ENCODE data around the gene STXBP5L.
"Not testable (repeated sequence)": the region's sequence is repeated elsewhere in the genome, so short reads cannot be mapped to it uniquely, and the experiment has no call there.

Gene STXBP5L

DNA sequence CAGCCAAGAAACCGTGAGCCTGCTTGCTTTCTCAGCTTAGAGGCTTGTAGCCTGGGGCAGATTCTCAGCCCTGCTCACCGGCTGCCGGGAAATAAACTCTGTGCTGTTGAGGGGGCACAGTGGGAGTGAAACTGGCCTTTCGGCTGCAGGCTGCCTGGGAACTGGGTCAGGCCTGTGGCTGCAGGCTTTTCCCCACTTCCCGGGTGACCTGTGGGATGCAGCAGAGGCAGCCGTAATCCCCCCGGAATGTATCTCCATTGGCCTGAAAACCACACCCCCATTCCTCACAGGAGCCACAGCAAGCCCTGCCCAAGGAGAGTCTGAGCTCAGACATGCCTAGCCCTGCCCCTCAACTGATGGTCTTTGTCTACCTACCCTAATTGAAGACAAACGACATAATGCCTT lies 110.9 kb downstream of the STXBP5L start:
- Histone ChIP-seq H3K27ac (ENCODE audit: low read length) (no peak overlapping the region), H3K4me1 (ENCODE audit: control insufficient read depth in 1 of 2, insufficient read depth in 2 of 2, low read length in 2 of 2) (no peaks in the 10 kb centered on the region), H3K27me3 (ENCODE audit: low read depth, low read length) (no peaks in the 10 kb centered on the region), H3K9me3 (ENCODE audit: control insufficient read depth in 1 of 2, low read length in 2 of 2) (peaks cover 0 to 5% of the 10 kb centered on the region in 2 donors), H3K36me3 (ENCODE audit: control insufficient read depth in 1 of 2, insufficient read depth in 2 of 2, low read length in 2 of 2) (no peaks in the 10 kb centered on the region), H3K4me3 (ENCODE audit: low read depth in 1 of 2, low read length in 2 of 2) (no peak overlapping the region)

DNA sequence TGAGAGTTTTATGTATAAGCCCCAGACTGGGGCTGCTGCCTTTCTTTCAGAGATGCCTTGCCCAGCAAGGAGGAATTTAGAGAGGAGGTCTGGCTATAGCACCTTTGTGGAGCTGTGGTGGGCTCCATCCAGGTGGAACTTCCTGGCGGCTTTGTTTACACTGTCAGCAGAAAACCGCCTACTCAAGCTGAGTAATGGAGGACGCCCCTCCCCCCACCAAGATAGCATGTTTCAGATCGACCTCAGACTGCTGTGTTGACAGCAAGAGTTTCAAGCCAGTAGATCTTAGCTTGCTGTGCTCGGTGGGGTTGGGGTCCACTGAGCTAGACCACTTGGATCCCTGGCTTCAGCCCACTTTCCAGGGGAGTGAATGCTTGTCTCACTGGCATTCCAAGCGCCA lies 155.6 kb downstream of the STXBP5L start:
- no peak overlapping the region for H3K27ac ChIP-seq (ENCODE audit: low read length)
- no peaks in the 10 kb centered on the region for H3K36me3 ChIP-seq (ENCODE audit: control insufficient read depth in 1 of 2, insufficient read depth in 2 of 2, low read length in 2 of 2)

DNA sequence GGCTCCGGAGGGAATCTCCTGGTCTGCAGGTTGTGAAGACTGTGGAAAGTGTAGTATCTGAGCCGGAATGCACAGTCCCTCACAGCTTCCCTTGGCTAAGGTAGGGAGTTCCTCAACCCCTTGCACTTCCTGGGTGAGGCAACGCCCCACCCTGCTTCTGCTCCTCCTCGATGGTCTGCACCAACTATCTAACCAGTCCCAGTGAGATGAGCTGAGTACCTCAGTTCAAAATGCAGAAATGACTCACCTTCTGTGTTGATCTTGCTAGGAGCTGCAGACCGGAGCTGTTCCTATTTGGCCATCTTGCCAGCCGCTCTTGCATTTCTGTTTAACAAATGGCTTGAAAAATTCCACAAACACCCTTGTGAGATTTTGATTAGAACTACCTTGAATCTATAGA lies 156.1 kb downstream of the STXBP5L start:
- H3K4me3 ChIP-seq (ENCODE audit: low read depth in 1 of 2, low read length in 2 of 2), result no peak overlapping the region
- no peaks in the 10 kb centered on the region for H3K27me3 ChIP-seq (ENCODE audit: low read depth, low read length)
- H3K36me3 ChIP-seq (ENCODE audit: control insufficient read depth in 1 of 2, insufficient read depth in 2 of 2, low read length in 2 of 2), result no peaks in the 10 kb centered on the region
- no peaks in the 10 kb centered on the region for H3K4me1 ChIP-seq (ENCODE audit: control insufficient read depth in 1 of 2, insufficient read depth in 2 of 2, low read length in 2 of 2)
- H3K27ac ChIP-seq (ENCODE audit: low read length), result no peak overlapping the region
- H3K9me3 ChIP-seq (ENCODE audit: control insufficient read depth in 1 of 2, low read length in 2 of 2), result no peaks in the 10 kb centered on the region

More for the DNA sequence above, 155.6 kb downstream of the STXBP5L start:
- H3K4me1 ChIP-seq (ENCODE audit: control insufficient read depth in 1 of 2, insufficient read depth in 2 of 2, low read length in 2 of 2), result no peaks in the 10 kb centered on the region
- H3K4me3 ChIP-seq (ENCODE audit: low read depth in 1 of 2, low read length in 2 of 2), result no peak overlapping the region
- H3K27me3 ChIP-seq (ENCODE audit: low read depth, low read length), result no peaks in the 10 kb centered on the region
- H3K9me3 ChIP-seq (ENCODE audit: control insufficient read depth in 1 of 2, low read length in 2 of 2), result no peaks in the 10 kb centered on the region

DNA sequence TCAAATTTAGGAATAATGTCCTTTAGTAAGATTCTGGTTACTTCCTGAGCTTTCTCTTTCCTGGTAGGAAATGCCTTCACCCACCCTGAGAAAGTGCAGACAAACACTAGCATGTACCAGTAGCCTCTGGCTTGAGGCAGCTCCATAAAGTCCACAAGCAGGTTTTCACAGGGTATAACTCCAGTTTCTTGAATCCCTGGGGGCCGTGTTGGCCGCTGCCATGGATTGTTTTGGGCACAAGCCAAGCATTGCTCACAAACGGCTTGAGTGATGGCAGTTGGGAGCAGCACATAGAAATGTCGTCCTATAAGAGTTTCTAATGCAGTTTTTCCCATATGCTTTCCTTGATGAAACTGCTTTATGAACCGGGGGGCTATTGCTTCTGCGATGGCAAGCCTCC lies 164.1 kb downstream of the STXBP5L start:
- no peaks in the 10 kb centered on the region for H3K4me1 ChIP-seq (ENCODE audit: control insufficient read depth in 1 of 2, insufficient read depth in 2 of 2, low read length in 2 of 2)
- no peak overlapping the region for H3K4me3 ChIP-seq (ENCODE audit: low read depth in 1 of 2, low read length in 2 of 2)
- no peaks in the 10 kb centered on the region for H3K9me3 ChIP-seq (ENCODE audit: control insufficient read depth in 1 of 2, low read length in 2 of 2)
- no peaks in the 10 kb centered on the region for H3K36me3 ChIP-seq (ENCODE audit: control insufficient read depth in 1 of 2, insufficient read depth in 2 of 2, low read length in 2 of 2)
- H3K27ac ChIP-seq (ENCODE audit: low read length), result no peak overlapping the region
- no peaks in the 10 kb centered on the region for H3K27me3 ChIP-seq (ENCODE audit: low read depth, low read length)

DNA sequence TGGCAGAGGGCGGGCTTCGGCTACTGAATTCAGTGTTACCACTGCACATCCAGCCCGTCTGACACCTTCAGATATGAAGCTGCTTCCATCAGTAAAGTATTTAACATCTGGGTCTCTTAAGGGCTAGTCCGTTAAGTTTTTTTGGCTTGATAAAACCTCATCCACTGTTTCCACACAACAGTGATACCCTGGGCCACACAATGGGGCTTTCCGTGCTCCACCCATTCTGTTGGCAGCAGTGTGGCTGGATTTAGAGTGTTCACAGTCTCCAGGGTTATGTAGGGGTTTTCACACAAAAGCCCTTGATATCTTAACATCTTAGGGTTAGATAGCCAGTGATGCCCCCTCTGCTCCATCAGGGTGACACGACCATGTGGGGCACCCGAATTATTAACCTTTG lies 165.0 kb downstream of the STXBP5L start:
- Histone ChIP-seq H3K27ac (ENCODE audit: low read length) (no peak overlapping the region), H3K4me1 (ENCODE audit: control insufficient read depth in 1 of 2, insufficient read depth in 2 of 2, low read length in 2 of 2) (no peaks in the 10 kb centered on the region), H3K4me3 (ENCODE audit: low read depth in 1 of 2, low read length in 2 of 2) (no peak overlapping the region), H3K27me3 (ENCODE audit: low read depth, low read length) (no peaks in the 10 kb centered on the region), H3K36me3 (ENCODE audit: control insufficient read depth in 1 of 2, insufficient read depth in 2 of 2, low read length in 2 of 2) (no peaks in the 10 kb centered on the region), H3K9me3 (ENCODE audit: control insufficient read depth in 1 of 2, low read length in 2 of 2) (no peaks in the 10 kb centered on the region)

DNA sequence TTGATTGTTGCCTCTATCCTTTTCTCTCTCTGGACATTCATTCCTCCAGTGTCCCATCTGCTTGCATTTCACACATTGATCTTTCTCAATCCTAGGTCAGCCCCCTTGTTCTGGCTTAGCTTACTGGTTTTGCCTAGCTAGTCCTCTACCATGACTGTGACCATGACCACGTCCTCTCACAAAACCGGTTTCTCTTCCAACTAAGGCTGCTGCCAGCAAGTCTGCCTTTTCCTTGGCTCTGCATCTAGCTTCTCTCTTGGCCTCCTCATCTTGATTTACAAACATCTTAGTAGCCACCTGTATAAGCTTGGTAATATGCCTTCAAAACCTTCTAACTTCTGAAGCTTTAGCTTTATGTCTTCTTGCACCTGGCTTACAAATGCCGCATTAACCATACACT lies 167.2 kb downstream of the STXBP5L start:
- Histone ChIP-seq H3K4me1 (ENCODE audit: control insufficient read depth in 1 of 2, insufficient read depth in 2 of 2, low read length in 2 of 2) (no peaks in the 10 kb centered on the region), H3K4me3 (ENCODE audit: low read depth in 1 of 2, low read length in 2 of 2) (no peak overlapping the region), H3K9me3 (ENCODE audit: control insufficient read depth in 1 of 2, low read length in 2 of 2) (no peaks in the 10 kb centered on the region), H3K27ac (ENCODE audit: low read length) (no peak overlapping the region), H3K27me3 (ENCODE audit: low read depth, low read length) (no peaks in the 10 kb centered on the region), H3K36me3 (ENCODE audit: control insufficient read depth in 1 of 2, insufficient read depth in 2 of 2, low read length in 2 of 2) (no peaks in the 10 kb centered on the region)

DNA sequence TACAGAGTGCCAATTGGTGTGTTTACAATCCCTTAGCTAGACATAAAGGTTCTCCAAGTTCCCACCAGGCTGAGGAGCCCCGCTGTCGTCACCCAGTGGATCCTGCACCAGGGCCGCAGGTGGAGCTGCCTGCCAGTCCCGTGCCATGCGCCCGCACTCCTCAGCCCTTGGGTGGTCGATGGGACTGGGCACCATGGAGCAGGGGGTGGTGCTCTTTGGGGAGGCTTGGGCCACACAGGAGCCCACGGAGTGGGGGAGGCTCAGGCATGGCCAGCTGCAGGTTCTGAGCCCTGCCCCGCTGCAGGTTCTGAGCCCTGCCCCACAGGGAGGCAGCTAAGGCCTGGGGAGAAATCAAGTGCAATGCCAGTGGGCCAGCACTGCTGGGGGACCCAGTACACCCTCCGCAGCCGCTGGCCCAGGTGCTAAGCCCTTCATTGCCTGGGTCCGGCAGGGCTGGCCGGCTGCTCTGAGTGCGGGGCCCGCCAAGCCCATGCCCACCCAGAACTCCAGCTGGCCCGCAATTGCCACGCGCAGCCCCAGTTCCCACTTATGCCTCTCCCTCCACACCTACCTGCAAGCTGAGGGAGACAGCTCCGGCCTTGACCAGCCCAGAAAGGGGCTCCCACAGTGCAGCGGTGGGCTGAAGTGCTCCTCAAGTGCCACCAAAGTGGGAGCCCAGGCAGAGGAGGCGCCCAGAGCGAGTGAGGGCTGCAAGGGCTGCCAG lies 170.5 kb downstream of the STXBP5L start:
- H3K9me3 ChIP-seq (ENCODE audit: control insufficient read depth in 1 of 2, low read length in 2 of 2); H3K36me3 ChIP-seq (ENCODE audit: control insufficient read depth in 1 of 2, insufficient read depth in 2 of 2, low read length in 2 of 2); H3K4me1 ChIP-seq (ENCODE audit: control insufficient read depth in 1 of 2, insufficient read depth in 2 of 2, low read length in 2 of 2); H3K27ac ChIP-seq (ENCODE audit: low read length); H3K27me3 ChIP-seq (ENCODE audit: low read depth, low read length); H3K4me3 ChIP-seq (ENCODE audit: low read depth in 1 of 2, low read length in 2 of 2): not testable (repeated sequence)

DNA sequence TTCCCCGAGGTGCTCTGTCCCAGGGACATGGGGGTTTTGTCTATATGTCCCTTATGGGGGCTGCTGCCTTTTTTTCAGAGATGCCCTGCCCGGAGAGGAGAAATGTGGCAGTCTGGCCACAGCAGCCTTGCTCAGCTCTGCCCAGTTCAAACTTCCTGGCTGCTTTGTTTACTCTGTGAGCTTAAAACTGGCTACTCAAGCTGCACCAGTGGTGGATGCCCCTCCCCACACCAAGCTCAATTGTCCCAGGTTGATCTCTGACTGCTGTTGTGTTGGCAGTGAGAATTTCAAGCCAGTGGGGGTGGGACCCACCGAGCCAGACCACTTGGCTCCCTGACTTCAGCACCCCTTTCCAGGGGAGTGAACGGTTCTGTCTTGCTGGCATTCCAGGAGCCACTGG lies 188.9 kb downstream of the STXBP5L start:
- no peaks in the 10 kb centered on the region for H3K36me3 ChIP-seq (ENCODE audit: control insufficient read depth in 1 of 2, insufficient read depth in 2 of 2, low read length in 2 of 2)
- no peaks in the 10 kb centered on the region for H3K27me3 ChIP-seq (ENCODE audit: low read depth, low read length)
- peaks cover 0 to 8% of the 10 kb centered on the region in 2 donors for H3K9me3 ChIP-seq (ENCODE audit: control insufficient read depth in 1 of 2, low read length in 2 of 2)
- H3K4me1 ChIP-seq (ENCODE audit: control insufficient read depth in 1 of 2, insufficient read depth in 2 of 2, low read length in 2 of 2), result no peaks in the 10 kb centered on the region
- no peak overlapping the region for H3K4me3 ChIP-seq (ENCODE audit: low read depth in 1 of 2, low read length in 2 of 2)
- no peak overlapping the region for H3K27ac ChIP-seq (ENCODE audit: low read length)

DNA sequence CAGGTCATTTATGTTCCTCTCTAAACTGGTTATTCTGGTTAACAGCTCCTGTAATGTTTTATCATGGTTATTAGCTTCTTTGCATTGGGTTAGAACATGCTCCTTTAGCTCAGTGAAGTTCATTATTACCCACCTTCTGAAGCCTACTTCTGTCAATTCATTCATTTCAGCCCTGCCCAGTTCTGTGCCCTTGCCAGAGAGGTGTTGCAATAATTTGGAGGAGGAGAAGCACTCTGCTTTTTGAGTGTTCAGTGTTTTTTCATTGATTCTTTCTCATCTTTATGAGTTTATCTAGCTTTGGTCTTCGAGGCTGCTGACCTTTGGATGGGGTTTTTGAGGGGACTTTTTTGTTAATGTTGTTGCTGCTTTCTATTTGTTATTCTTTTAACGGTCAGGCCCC lies 203.1 kb downstream of the STXBP5L start:
- H3K4me1 ChIP-seq (ENCODE audit: control insufficient read depth in 1 of 2, insufficient read depth in 2 of 2, low read length in 2 of 2); H3K4me3 ChIP-seq (ENCODE audit: low read depth in 1 of 2, low read length in 2 of 2); H3K9me3 ChIP-seq (ENCODE audit: control insufficient read depth in 1 of 2, low read length in 2 of 2); H3K36me3 ChIP-seq (ENCODE audit: control insufficient read depth in 1 of 2, insufficient read depth in 2 of 2, low read length in 2 of 2); H3K27ac ChIP-seq (ENCODE audit: low read length); H3K27me3 ChIP-seq (ENCODE audit: low read depth, low read length): not testable (repeated sequence)

DNA sequence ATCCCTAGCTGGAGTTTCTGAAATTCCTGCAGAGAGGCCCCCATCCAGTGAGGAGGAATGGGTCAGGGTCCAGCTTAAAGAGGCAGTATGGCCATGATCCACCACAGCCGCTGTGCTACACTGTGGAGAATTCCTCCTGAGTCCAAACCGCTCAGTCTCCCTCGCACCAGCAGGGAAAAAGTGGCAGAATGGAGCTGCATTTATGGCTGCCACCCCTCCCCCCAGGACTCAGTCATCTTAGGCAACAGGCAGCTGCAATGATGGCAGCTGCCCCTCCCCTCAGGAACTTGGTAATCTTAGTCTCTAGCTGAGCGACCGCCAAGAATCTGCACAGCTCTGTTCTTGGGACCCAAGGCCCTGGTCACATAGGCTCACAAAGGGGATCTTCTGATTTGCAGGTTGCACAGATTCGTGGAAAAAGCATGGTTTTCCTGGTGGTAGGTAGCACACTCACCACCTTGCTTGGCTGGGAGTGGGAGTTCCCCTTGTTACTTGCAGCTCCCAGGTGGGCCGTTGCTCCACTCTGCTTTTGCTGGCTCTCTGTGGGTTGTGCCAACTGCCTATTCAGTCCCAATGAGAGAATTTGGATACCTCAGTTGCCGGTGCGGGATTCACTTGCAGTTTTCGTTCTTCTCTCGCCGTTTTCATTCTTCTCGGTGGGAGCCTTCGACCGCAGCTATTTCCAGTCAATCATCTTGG lies 204.1 kb downstream of the STXBP5L start:
- Histone ChIP-seq H3K36me3 (ENCODE audit: control insufficient read depth in 1 of 2, insufficient read depth in 2 of 2, low read length in 2 of 2) (no peaks in the 10 kb centered on the region), H3K4me3 (ENCODE audit: low read depth in 1 of 2, low read length in 2 of 2) (no peak overlapping the region), H3K9me3 (ENCODE audit: control insufficient read depth in 1 of 2, low read length in 2 of 2) (peaks cover 0 to 3% of the 10 kb centered on the region in 2 donors), H3K27me3 (ENCODE audit: low read depth, low read length) (no peaks in the 10 kb centered on the region), H3K4me1 (ENCODE audit: control insufficient read depth in 1 of 2, insufficient read depth in 2 of 2, low read length in 2 of 2) (no peaks in the 10 kb centered on the region), H3K27ac (ENCODE audit: low read length) (no peak overlapping the region)

DNA sequence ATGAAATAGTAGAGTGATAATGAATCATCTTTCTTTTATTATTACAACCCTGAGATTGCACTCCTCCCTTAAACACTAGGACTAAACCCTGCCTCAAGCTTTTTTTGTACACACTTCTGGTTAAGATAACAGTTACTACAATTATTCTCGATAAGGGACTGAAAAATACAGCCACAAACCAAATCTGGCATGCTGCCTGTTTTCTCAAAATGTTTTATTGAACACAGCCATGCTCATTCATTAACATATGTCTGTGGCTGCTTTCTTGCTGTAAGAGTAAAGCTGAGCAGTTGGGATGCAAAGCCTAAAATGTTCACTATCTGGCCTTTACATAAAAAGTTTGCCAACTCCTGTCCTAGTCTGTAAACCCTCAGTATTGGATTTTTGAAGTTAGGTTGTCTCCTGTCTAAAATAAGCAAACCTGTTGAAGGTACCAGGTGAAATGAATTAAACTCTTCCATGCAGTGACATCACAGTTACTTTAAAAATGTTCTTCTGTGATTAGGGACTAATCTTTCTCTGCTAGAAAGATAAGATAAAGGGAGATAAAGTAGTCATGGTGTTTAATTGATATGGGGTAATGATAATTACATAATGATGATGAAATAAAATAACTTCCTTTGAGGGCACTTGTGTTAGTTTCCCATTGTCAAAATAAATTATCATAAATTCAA lies 218.2 kb downstream of the STXBP5L start:
- no peaks in the 10 kb centered on the region for H3K4me1 ChIP-seq (ENCODE audit: control insufficient read depth in 1 of 2, insufficient read depth in 2 of 2, low read length in 2 of 2)
- H3K27me3 ChIP-seq (ENCODE audit: low read depth, low read length), result no peaks in the 10 kb centered on the region
- no peaks in the 10 kb centered on the region for H3K9me3 ChIP-seq (ENCODE audit: control insufficient read depth in 1 of 2, low read length in 2 of 2)
- H3K36me3 ChIP-seq (ENCODE audit: control insufficient read depth in 1 of 2, insufficient read depth in 2 of 2, low read length in 2 of 2), result no peaks in the 10 kb centered on the region
- H3K4me3 ChIP-seq (ENCODE audit: low read depth in 1 of 2, low read length in 2 of 2), result no peak overlapping the region
- no peak overlapping the region for H3K27ac ChIP-seq (ENCODE audit: low read length)
